ENCODE data around the gene RTP2.

RTP2 gene

GRCh38 chr3:187665764-187666402 is 36.5 kb downstream of the RTP2 start:
- no peak for DNase-seq

DNA sequence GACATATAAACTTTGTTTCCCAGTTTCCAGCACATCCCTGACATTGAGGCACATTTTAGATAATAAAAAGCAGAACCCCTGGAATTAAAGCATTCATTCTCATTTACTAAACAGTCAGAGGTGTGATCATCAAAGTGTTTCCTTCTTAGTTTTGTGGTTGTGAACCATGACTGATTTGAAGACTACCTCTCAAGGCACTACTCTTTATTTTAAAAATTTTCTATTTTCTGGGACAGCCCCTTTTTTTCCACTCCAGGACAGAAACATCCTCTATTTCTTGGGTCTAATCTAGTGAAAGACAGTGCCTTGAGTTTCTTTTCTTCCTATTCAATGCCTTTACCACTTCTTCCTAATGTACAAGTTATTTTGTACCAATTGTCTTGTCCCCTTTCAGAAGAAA is 37.3 kb downstream of the RTP2 start:
- no peak for DNase-seq

- no peak for DNase-seq
Measured at GRCh38 chr3:187662848-187663409, 39.4 kb downstream of the RTP2 start.

- DNase-seq: no peak
Measured at GRCh38 chr3:187661267-187661666, 41.1 kb downstream of the RTP2 start.

GRCh38 chr3:187651282-187651681 is 51.1 kb downstream of the RTP2 start:
- DNase-seq: no peak
